PFSK-1 (cell line): ENCODE measurements around the gene RIPK4.

ENCODE experiments used
- FOXP2 ChIP-seq: optimal IDR thresholded peaks from 2 replicates; pipeline ENCODE3; 2011; ENCODE audit warnings: borderline replicate concordance, control low read depth, inconsistent platforms; ENCODE audit not compliant: insufficient read depth; ENCODE audit errors: extremely low read length, extremely low read depth
- POLR2AphosphoS5 ChIP-seq: IDR thresholded peaks from 2 replicates; pipeline ENCODE4 v1.6.1; 2012; ENCODE audit warnings: low read depth, mild to moderate bottlenecking, control low read depth, low read length, moderate library complexity
- REST ChIP-seq, 2 experiments: IDR thresholded peaks; 2 replicates each; pipeline versions ENCODE4 v1.6.1 to v1.8.0; 2011 to 2012; ENCODE audit warnings: low read depth in 2 of 2, low read length in 2 of 2, control low read depth in 1 of 2, inconsistent platforms in 1 of 2, mild to moderate bottlenecking in 1 of 2, moderate library complexity in 1 of 2; ENCODE audit not compliant: insufficient read depth in 1 of 2
- SIN3A ChIP-seq: IDR thresholded peaks from 2 replicates; pipeline ENCODE4 v1.6.1; 2012; ENCODE audit warnings: mild to moderate bottlenecking, low read length, moderate library complexity, borderline replicate concordance; ENCODE audit not compliant: insufficient read depth
- TAF1 ChIP-seq: IDR thresholded peaks from 2 replicates; pipeline ENCODE4 v1.6.1; 2012; ENCODE audit warnings: low read length, control low read depth, borderline replicate concordance; ENCODE audit not compliant: insufficient read depth

Gene RIPK4

DNA sequence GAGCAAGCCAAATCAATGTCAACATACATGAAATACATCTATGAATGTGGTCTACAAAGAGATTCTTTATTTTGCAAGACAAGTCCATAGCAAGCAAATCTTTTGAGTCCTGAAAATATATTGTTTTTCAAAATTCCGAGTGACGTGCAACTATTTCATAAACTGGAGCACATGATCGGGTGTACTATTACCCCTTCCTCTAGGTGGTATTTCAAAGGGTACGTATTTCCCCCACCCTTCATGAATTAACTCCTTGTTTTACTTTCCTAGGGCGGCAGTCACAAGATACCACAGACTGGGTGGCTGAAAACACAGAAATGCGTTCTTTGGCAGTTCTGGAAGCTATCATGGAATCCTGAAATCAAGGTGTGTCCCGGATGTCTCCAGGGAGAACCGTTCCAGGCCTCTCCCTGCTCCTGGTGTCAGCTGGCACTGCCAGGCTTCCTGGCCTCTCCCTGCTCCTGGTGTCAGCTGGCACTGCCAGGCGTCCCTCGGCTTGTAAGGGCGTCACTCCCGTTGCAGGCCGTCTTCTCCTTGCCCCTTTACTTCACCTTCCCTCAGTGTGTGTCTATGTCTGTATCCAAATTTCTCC lies 55.3 kb downstream of the RIPK4 start:
- TF ChIP-seq REST (IDR thresholded peaks at IDR 0.05; ENCODE audit: insufficient read depth in 1 of 2, low read depth in 2 of 2, low read length in 2 of 2), result no peak
- no peak for TF ChIP-seq SIN3A
- TF ChIP-seq TAF1, result no peak
- TF ChIP-seq POLR2AphosphoS5, result no peak
- TF ChIP-seq FOXP2, result no peak

DNA sequence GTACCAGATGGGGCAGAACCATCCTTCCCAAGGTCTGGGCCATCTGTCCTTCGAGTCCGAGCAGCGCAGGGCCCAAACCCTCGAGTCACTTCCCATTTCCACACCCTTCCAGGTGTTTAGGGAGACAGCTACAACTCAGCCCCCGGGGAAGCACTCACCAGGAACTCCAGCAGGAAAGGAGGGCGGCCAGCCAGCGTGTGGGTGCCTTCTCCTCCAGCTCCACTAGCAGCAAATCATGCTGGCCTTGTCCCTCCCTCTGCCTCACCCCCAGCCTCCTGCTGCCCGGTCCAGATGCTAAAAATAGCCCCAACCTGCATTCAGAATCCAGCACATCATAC lies 56.1 kb downstream of the RIPK4 start:
- TF ChIP-seq FOXP2 (no peak), REST (IDR thresholded peaks at IDR 0.05; ENCODE audit: insufficient read depth in 1 of 2, low read depth in 2 of 2, low read length in 2 of 2) (no peak), POLR2AphosphoS5 (no peak), SIN3A (no peak), TAF1 (no peak)

DNA sequence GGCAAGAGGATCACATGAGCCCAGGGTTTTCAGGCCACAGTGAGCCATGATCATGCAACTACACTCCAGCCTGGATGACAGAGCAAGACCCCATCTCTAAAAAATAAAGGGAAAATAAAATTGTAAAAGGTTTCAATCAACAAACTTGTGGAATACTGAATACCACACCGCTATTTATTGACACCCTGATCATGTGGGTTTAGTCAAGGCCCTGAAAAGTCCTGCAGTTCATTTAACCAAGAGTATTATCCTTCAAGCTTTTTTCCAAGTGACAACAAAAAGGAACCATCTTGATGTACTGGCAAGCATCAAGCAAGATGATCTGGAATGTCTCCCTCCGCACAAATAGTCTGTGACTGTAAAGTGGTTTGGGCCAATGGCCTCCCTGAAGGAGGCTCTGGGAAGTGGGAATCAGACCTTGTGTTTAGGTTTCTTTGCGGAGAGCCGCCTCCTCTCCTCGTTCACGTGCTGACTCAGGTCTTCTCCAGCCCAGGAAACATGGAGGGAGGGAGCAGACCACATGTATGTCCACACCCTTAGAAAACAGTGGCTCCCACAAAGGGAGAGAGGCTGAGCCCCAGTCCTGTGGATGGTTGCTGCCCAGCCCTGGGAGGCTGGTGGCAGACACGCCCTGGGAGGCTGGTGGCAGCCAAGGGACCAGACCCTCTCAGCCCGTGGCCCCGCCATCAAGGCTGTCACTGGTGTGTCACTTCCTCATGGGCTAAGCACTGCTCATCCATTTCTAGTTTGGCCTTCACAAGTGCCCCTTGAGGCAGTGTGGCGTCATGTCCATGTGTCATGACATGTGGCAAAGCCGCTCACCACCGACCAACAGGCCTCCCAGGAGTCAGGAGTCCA lies 56.7 kb downstream of the RIPK4 start:
- TF ChIP-seq REST (IDR thresholded peaks at IDR 0.05; ENCODE audit: insufficient read depth in 1 of 2, low read depth in 2 of 2, low read length in 2 of 2) (no peak), SIN3A (no peak), FOXP2 (no peak), TAF1 (no peak), POLR2AphosphoS5 (no peak)

DNA sequence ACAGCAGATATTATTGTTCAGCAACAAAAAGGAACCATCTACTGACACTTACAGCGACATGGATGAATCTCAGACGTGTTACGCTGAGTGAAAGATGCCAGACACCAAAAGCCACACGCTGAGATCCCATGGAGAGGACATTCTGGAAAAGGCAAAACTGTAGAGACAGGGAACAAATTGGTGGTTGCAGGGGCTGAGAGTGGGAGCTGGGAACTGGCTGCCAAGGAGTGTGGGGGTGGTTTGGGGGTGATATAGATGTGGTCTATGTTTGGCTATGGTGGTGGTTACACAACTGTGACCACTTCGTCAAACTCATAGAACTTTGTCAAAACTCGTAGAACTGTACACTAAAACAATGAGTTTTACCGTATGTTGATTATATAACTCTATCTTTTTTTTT lies 57.7 kb downstream of the RIPK4 start:
- TF ChIP-seq TAF1 (no peak), REST (IDR thresholded peaks at IDR 0.05; ENCODE audit: insufficient read depth in 1 of 2, low read depth in 2 of 2, low read length in 2 of 2) (no peak), SIN3A (no peak), FOXP2 (no peak), POLR2AphosphoS5 (no peak)

DNA sequence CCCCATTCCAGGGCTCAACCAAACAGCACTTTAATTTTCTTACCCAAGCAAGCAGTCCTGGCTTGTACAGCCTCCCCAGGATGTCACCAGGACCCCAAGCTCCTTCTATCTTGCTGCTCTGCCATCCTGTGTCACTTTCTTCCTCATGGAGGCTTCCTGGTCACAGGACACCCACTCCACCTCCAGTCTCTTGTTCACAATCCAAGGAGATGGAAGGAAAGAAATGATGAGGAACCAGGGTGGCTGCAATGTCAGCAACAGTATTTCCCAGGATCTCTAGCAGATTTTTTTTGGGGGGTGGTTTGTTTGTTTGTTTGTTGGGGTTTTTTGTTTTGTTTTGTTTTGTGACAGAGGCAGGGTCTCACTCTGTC lies 58.9 kb downstream of the RIPK4 start:
- TF ChIP-seq REST (IDR thresholded peaks at IDR 0.05; ENCODE audit: insufficient read depth in 1 of 2, low read depth in 2 of 2, low read length in 2 of 2) (no peak), POLR2AphosphoS5 (no peak)
